ENCODE data around the gene ARHGAP15.

The ARHGAP15 gene

GRCh38 chr2:143571747-143572146, 442.5 kb downstream of the ARHGAP15 start:
- no peaks in the 10 kb centered on the region for H3K36me3 ChIP-seq (ENCODE audit: insufficient read depth)
- TF ChIP-seq CTCF (conservative IDR thresholded peaks at IDR 0.05; ENCODE audit: low read depth, low read length), result no peak
- H3K4me2 ChIP-seq, result no peak overlapping the region
- H3K27ac ChIP-seq, result no peak overlapping the region
- H4K20me1 ChIP-seq (ENCODE audit: insufficient read depth), result no peaks in the 10 kb centered on the region
- no peaks in the 10 kb centered on the region for H3K27me3 ChIP-seq (ENCODE audit: insufficient read depth, low read depth)
- H3K4me1 ChIP-seq (ENCODE audit: low read depth, poor library complexity, severe bottlenecking), result no peaks in the 10 kb centered on the region
- no peak overlapping the region for H3K4me3 ChIP-seq (IDR thresholded peaks at IDR 0.05; ENCODE audit: insufficient read depth, low read depth, low read length)
- H3K9ac ChIP-seq, result no peak overlapping the region
- H2AFZ ChIP-seq (ENCODE audit: low read depth), result no peak overlapping the region
- H3K79me2 ChIP-seq (ENCODE audit: insufficient read depth, low read depth), result no peaks in the 10 kb centered on the region

GRCh38 chr2:143572421-143572820, 443.2 kb downstream of the ARHGAP15 start:
- Histone ChIP-seq H4K20me1 (ENCODE audit: insufficient read depth) (no peaks in the 10 kb centered on the region), H3K36me3 (ENCODE audit: insufficient read depth) (no peaks in the 10 kb centered on the region), H3K27me3 (ENCODE audit: insufficient read depth, low read depth) (no peaks in the 10 kb centered on the region), H3K9ac (no peak overlapping the region), H3K4me3 (IDR thresholded peaks at IDR 0.05; ENCODE audit: insufficient read depth, low read depth, low read length) (no peak overlapping the region), H3K27ac (no peak overlapping the region), H2AFZ (ENCODE audit: low read depth) (no peak overlapping the region), H3K79me2 (ENCODE audit: insufficient read depth, low read depth) (no peaks in the 10 kb centered on the region), H3K4me1 (ENCODE audit: low read depth, poor library complexity, severe bottlenecking) (no peaks in the 10 kb centered on the region), H3K4me2 (no peak overlapping the region)
- TF ChIP-seq CTCF (conservative IDR thresholded peaks at IDR 0.05; ENCODE audit: low read depth, low read length), result no peak

- H2AFZ ChIP-seq (ENCODE audit: low read depth), result no peak overlapping the region
- H4K20me1 ChIP-seq (ENCODE audit: insufficient read depth), result no peaks in the 10 kb centered on the region
- H3K9ac ChIP-seq, result no peak overlapping the region
- TF ChIP-seq CTCF (conservative IDR thresholded peaks at IDR 0.05; ENCODE audit: low read depth, low read length), result no peak
- H3K27ac ChIP-seq, result no peak overlapping the region
- H3K36me3 ChIP-seq (ENCODE audit: insufficient read depth), result no peaks in the 10 kb centered on the region
- no peak overlapping the region for H3K4me2 ChIP-seq
- no peaks in the 10 kb centered on the region for H3K27me3 ChIP-seq (ENCODE audit: insufficient read depth, low read depth)
- H3K4me3 ChIP-seq (IDR thresholded peaks at IDR 0.05; ENCODE audit: insufficient read depth, low read depth, low read length), result no peak overlapping the region
- no peaks in the 10 kb centered on the region for H3K4me1 ChIP-seq (ENCODE audit: low read depth, poor library complexity, severe bottlenecking)
- H3K79me2 ChIP-seq (ENCODE audit: insufficient read depth, low read depth), result no peaks in the 10 kb centered on the region
Measured at GRCh38 chr2:143574069-143574468, 444.9 kb downstream of the ARHGAP15 start.

- no peak overlapping the region for H3K9ac ChIP-seq
- no peaks in the 10 kb centered on the region for H3K79me2 ChIP-seq (ENCODE audit: insufficient read depth, low read depth)
- H3K27ac ChIP-seq, result no peak overlapping the region
- no peak for TF ChIP-seq CTCF (conservative IDR thresholded peaks at IDR 0.05; ENCODE audit: low read depth, low read length)
- H4K20me1 ChIP-seq (ENCODE audit: insufficient read depth), result no peaks in the 10 kb centered on the region
- no peaks in the 10 kb centered on the region for H3K4me1 ChIP-seq (ENCODE audit: low read depth, poor library complexity, severe bottlenecking)
- H3K36me3 ChIP-seq (ENCODE audit: insufficient read depth), result no peaks in the 10 kb centered on the region
- no peaks in the 10 kb centered on the region for H3K27me3 ChIP-seq (ENCODE audit: insufficient read depth, low read depth)
- H3K4me2 ChIP-seq, result no peak overlapping the region
- no peak overlapping the region for H3K4me3 ChIP-seq (IDR thresholded peaks at IDR 0.05; ENCODE audit: insufficient read depth, low read depth, low read length)
- no peak overlapping the region for H2AFZ ChIP-seq (ENCODE audit: low read depth)
Measured at GRCh38 chr2:143575340-143575739, 446.1 kb downstream of the ARHGAP15 start.

All from KMS-11 (cell line).